Subcutaneous adipose tissue (tissue), 4 donors: ENCODE measurements around the gene SH3GL1. TPM values are rescaled to one million over a fixed set of nuclear protein-coding genes. Genes with fewer than 3 reads are reported as not detected.

ENCODE experiments used
- CTCF ChIP-seq: fragments of 450-650 bp; IDR thresholded peaks from one replicate; pipeline ENCODE4 v1.5.1; 2016; ENCODE audit warnings: low read depth, mild to moderate bottlenecking, control low read depth, antibody characterized with exemption, moderate library complexity
- total RNA-seq, 4 donors: library from RNA; depleted of rRNA; stranded (reverse); fragments of >200 nt; gene quantifications; one replicate each; pipeline ENCODE4 v1.1.0, GENCODE V29; 2016

The SH3GL1 gene
- total RNA-seq, 4 donors from 2014 or later = 28.7 to 43.9 (median 36.4) TPM

- no peak for TF ChIP-seq CTCF
Observed at GRCh38 chr19:4391701-4392483, 8.5 kb downstream of the SH3GL1 start.

- no peak for TF ChIP-seq CTCF
Observed at GRCh38 chr19:4391306-4391693, 9.0 kb downstream of the SH3GL1 start.

GRCh38 chr19:4390567-4391305, 9.6 kb downstream of the SH3GL1 start:
- no peak for TF ChIP-seq CTCF

DNA sequence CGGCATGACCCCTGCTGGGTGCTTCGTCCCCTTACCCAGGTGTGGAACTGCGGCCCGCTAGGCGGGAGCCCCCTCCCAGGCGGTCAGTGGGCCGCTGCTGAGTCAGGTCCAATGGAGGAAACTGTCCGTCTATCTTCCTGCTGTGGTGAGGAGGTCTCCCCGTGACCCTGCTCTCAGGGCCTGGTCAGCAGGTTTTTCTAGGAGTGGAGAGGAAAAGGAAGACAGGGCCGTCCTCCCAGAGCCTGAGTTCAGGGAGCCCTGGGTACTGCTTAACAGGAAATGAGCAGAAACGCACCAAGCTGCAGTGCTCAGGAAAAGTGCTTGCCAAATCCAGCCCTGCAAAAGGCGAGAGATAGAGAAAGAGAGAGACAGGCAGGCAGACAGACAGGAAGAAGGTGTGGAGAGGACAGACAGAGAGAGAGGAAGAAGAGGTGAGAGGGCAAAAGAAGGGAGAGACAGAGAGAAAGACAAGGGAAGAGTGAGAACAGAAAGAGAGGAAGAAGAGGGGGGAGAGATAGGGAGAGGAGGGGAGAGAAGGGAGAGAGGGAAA, 10.3 kb downstream of the SH3GL1 start:
- no peak for TF ChIP-seq CTCF

- no peak for TF ChIP-seq CTCF
Observed at GRCh38 chr19:4389511-4390016, 10.8 kb downstream of the SH3GL1 start.

DNA sequence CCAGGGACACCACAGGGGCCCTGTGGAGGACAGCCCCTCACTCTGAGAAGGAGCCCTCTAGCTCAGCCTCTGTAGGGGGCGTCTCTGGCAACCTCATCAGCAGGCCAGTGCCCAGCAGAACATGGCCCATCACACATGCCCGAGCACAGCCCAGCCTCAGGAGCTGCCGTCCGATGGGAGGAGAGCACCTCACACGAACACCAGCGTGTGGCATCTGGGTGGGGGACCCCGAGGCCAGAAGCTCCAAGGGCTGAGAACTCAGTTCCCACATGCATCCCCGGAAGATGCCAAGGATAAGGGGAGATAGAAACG, 11.3 kb downstream of the SH3GL1 start:
- TF ChIP-seq CTCF = no peak
